Measurements from ENCODE around the gene CALML5. TPM values are rescaled to one million over a fixed set of nuclear protein-coding genes. Genes with fewer than 3 reads are reported as not detected.

Gene CALML5
- total and polyA plus RNA-seq, 9 of the 15 experiments (the other 6 are each of a cell fraction or from before 2014, with no cell fraction given) = not detected

DNA sequence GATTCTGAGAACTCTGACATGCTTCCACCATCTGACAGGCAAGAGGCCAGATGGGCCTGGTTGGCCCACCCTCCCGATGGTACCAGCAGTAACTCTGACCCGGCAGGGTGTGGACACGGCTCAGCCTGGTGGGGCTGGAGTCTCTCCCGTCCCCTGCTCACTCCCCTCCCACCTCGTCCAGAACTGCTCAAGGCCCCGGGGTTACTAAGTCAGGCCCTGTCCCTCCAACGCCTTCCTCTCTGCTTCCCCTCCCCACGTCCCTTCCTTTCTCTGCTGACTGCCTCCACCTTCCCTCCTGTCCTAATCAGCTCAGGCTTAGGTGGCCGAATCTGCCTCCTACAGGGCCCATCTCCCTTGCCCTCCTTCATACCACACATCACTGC, 12.5 kb downstream of the CALML5 start (continued):
- TF ChIP-seq, protein P1, sequence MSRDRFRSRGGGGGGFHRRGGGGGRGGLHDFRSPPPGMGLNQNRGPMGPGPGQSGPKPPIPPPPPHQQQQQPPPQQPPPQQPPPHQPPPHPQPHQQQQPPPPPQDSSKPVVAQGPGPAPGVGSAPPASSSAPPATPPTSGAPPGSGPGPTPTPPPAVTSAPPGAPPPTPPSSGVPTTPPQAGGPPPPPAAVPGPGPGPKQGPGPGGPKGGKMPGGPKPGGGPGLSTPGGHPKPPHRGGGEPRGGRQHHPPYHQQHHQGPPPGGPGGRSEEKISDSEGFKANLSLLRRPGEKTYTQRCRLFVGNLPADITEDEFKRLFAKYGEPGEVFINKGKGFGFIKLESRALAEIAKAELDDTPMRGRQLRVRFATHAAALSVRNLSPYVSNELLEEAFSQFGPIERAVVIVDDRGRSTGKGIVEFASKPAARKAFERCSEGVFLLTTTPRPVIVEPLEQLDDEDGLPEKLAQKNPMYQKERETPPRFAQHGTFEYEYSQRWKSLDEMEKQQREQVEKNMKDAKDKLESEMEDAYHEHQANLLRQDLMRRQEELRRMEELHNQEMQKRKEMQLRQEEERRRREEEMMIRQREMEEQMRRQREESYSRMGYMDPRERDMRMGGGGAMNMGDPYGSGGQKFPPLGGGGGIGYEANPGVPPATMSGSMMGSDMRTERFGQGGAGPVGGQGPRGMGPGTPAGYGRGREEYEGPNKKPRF (IDR thresholded peaks at IDR 0.05; ENCODE audit: low read depth, low read length) = no peak
- TF ChIP-seq ZNF707 (CRISPR knock-in tag; conservative IDR thresholded peaks at IDR 0.05) (no peak), TBL1XR1 (IDR thresholded peaks at IDR 0.05; ENCODE audit: low read length in 2 of 2) (no peak), RB1 (IDR thresholded peaks at IDR 0.05; ENCODE audit: low read depth) (no peak), NCOA4 (IDR thresholded peaks at IDR 0.05; ENCODE audit: partially characterized antibody) (no peak), KLF6 (CRISPR knock-in tag; IDR thresholded peaks at IDR 0.05; ENCODE audit: borderline replicate concordance) (no peak), NBN (IDR thresholded peaks at IDR 0.05; ENCODE audit: low read depth) (peak; percentile 74; the same call in 1 of the 2 replicates), MEF2D (tag; conservative IDR thresholded peaks at IDR 0.05; ENCODE audit: low read depth) (no peak), ZNF699 (CRISPR knock-in tag; IDR thresholded peaks at IDR 0.05; ENCODE audit: insufficient replicate concordance) (no peak), NRF1 (conservative IDR thresholded peaks at IDR 0.05 in 1 of 2, IDR thresholded peaks at IDR 0.05 in 1 of 2) (no peak), ZBTB17 (CRISPR knock-in tag; IDR thresholded peaks at IDR 0.05) (0 out of 2 replicates have a peak, but pooled peaks have one; percentile 42), LEF1 (IDR thresholded peaks at IDR 0.05) (no peak), RBM14 (IDR thresholded peaks at IDR 0.05; ENCODE audit: borderline replicate concordance, insufficient read depth, low read depth, low read length) (no peak), HLTF (IDR thresholded peaks at IDR 0.05) (no peak), ZNF76 (CRISPR knock-in tag; IDR thresholded peaks at IDR 0.05; ENCODE audit: borderline replicate concordance) (no peak), HDAC1 (IDR thresholded peaks at IDR 0.05) (peak in 1 of 2 experiments; percentile 55; a peak in 2 of 4 replicates), GABPA (tag; conservative IDR thresholded peaks at IDR 0.05; ENCODE audit: low read depth) (no peak), ZNF551 (CRISPR knock-in tag; IDR thresholded peaks at IDR 0.05) (no peak)
- TF ChIP-seq, protein P2, sequence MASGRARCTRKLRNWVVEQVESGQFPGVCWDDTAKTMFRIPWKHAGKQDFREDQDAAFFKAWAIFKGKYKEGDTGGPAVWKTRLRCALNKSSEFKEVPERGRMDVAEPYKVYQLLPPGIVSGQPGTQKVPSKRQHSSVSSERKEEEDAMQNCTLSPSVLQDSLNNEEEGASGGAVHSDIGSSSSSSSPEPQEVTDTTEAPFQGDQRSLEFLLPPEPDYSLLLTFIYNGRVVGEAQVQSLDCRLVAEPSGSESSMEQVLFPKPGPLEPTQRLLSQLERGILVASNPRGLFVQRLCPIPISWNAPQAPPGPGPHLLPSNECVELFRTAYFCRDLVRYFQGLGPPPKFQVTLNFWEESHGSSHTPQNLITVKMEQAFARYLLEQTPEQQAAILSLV (tag; IDR thresholded peaks at IDR 0.05) = no peak
- TF ChIP-seq, protein P3, sequence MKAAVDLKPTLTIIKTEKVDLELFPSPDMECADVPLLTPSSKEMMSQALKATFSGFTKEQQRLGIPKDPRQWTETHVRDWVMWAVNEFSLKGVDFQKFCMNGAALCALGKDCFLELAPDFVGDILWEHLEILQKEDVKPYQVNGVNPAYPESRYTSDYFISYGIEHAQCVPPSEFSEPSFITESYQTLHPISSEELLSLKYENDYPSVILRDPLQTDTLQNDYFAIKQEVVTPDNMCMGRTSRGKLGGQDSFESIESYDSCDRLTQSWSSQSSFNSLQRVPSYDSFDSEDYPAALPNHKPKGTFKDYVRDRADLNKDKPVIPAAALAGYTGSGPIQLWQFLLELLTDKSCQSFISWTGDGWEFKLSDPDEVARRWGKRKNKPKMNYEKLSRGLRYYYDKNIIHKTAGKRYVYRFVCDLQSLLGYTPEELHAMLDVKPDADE (conservative IDR thresholded peaks at IDR 0.05; ENCODE audit: control insufficient read depth, low read depth, low read length) = no peak
- TF ChIP-seq, protein P4, sequence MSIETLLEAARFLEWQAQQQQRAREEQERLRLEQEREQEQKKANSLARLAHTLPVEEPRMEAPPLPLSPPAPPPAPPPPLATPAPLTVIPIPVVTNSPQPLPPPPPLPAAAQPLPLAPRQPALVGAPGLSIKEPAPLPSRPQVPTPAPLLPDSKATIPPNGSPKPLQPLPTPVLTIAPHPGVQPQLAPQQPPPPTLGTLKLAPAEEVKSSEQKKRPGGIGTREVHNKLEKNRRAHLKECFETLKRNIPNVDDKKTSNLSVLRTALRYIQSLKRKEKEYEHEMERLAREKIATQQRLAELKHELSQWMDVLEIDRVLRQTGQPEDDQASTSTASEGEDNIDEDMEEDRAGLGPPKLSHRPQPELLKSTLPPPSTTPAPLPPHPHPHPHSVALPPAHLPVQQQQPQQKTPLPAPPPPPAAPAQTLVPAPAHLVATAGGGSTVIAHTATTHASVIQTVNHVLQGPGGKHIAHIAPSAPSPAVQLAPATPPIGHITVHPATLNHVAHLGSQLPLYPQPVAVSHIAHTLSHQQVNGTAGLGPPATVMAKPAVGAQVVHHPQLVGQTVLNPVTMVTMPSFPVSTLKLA (conservative IDR thresholded peaks at IDR 0.05) = peak; percentile 22 to 31; a peak in 2 of 4 replicates
